Uterus (tissue), 4 donors: Measurements from ENCODE around the gene MSI2. TPM values are rescaled to one million over a fixed set of nuclear protein-coding genes. Genes with fewer than 3 reads are reported as not detected.
A peak's percentile ranks its signal among the peaks of the same experiment; 100 is the strongest.

Source experiments
- DNase-seq, 2 donors: peaks; one replicate each; pipeline ENCODE4 v3.0.0-alpha.2; 2019 to 2020
- H3K27ac ChIP-seq, 2 donors: fragments of 200-600 bp; sonication (generic); 1 replicate in 1 of 2; 2 replicates in 1 of 2; pipeline ENCODE4 v1.5.1; 2016 to 2018
- H3K27me3 ChIP-seq, 2 donors: fragments of 200-600 bp; sonication (generic); one replicate each; pipeline ENCODE4 v1.5.1; 2018 to 2019; ENCODE audit warnings: control low read depth in 1 of 2
- H3K36me3 ChIP-seq, 2 donors: fragments of 200-600 bp; sonication (generic); one replicate each; pipeline ENCODE4 v1.5.1; 2019; ENCODE audit warnings: control low read depth in 1 of 2
- H3K4me1 ChIP-seq, 2 donors: fragments of 200-600 bp; sonication (generic); one replicate each; pipeline ENCODE4 v1.5.1; 2018 to 2019; ENCODE audit warnings: control low read depth in 1 of 2
- H3K4me3 ChIP-seq, 2 donors: fragments of 200-600 bp; sonication (generic); 1 replicate in 1 of 2; 2 replicates in 1 of 2; pipeline ENCODE4 v1.5.1; 2018 to 2019; ENCODE audit warnings: mild to moderate bottlenecking in 1 of 2
- H3K9me3 ChIP-seq, 2 donors: fragments of 200-600 bp; sonication (generic); one replicate each; pipeline ENCODE4 v1.5.1; 2019; ENCODE audit warnings: control low read depth in 1 of 2
- CTCF ChIP-seq, 4 experiments: fragments of 200-600 bp in 2 of 4; fragments of 450-650 bp in 2 of 4; sonication (generic) in 2 of 4; IDR thresholded peaks; one replicate each; pipeline ENCODE4 v1.5.1; 2016 to 2019; ENCODE audit warnings: antibody characterized with exemption in 4 of 4, mild to moderate bottlenecking in 2 of 4, moderate library complexity in 1 of 4
- POLR2A ChIP-seq, 2 donors: fragments of 450-650 bp; IDR thresholded peaks; one replicate each; pipeline ENCODE4 v1.6.1; 2016; ENCODE audit warnings: antibody characterized with exemption in 2 of 2, mild to moderate bottlenecking in 1 of 2, moderate library complexity in 1 of 2
- intact Hi-C: fragments of 100-400 bp; cut with DNase I; formaldehyde crosslinking; loops from one replicate; pipeline ENCODE4 v1.15.1; 2023; ENCODE audit warnings: low total_unique reads
- total RNA-seq, 4 donors: library from RNA; depleted of rRNA in 3 of 4; stranded (reverse); fragments of >200 nt in 3 of 4; gene quantifications; one replicate each; pipeline versions ENCODE4 v1.1.0 to v1.2.4, GENCODE V29; 2014 to 2023
- donor health status: DM: yes; HTN: yes; CAD: no.

Gene MSI2
- total RNA-seq, 4 donors from 2014 or later = 13.2 to 60.8 (median 44.5) TPM

GRCh38 chr17:57373756-57374155 is 117.4 kb downstream of the MSI2 start:
- H3K36me3 ChIP-seq = no peaks in the 10 kb centered on the region
- no peak for DNase-seq
- H3K4me1 ChIP-seq = no peaks in the 10 kb centered on the region
- no peak overlapping the region for H3K4me3 ChIP-seq
- no peaks in the 10 kb centered on the region for H3K27me3 ChIP-seq
- H3K27ac ChIP-seq = no peak overlapping the region
- no peak for TF ChIP-seq CTCF (IDR thresholded peaks at IDR 0.05)
- H3K9me3 ChIP-seq = no peaks in the 10 kb centered on the region
- intact Hi-C loops = no loop called here

GRCh38 chr17:57375040-57375769 is 118.9 kb downstream of the MSI2 start:
- intact Hi-C loops = no loop called here
- no peak overlapping the region for H3K27ac ChIP-seq
- H3K36me3 ChIP-seq = no peaks in the 10 kb centered on the region
- DNase-seq = no peak
- TF ChIP-seq CTCF (IDR thresholded peaks at IDR 0.05) (no peak), POLR2A (IDR thresholded peaks at IDR 0.05) (no peak)
- peaks cover 0 to 5% of the 10 kb centered on the region in 2 donors for H3K4me1 ChIP-seq
- no peaks in the 10 kb centered on the region for H3K9me3 ChIP-seq
- no peak overlapping the region for H3K4me3 ChIP-seq
- H3K27me3 ChIP-seq = no peaks in the 10 kb centered on the region

GRCh38 chr17:57375770-57376225 is 119.5 kb downstream of the MSI2 start:
- DNase-seq = no peak
- no peak for TF ChIP-seq CTCF (IDR thresholded peaks at IDR 0.05)
- no peak for TF ChIP-seq POLR2A (IDR thresholded peaks at IDR 0.05)
- H3K9me3 ChIP-seq = no peaks in the 10 kb centered on the region
- H3K4me1 ChIP-seq = peaks cover 0 to 5% of the 10 kb centered on the region in 2 donors
- H3K27me3 ChIP-seq = no peaks in the 10 kb centered on the region
- H3K4me3 ChIP-seq = no peak overlapping the region
- intact Hi-C loops = no loop called here
- H3K36me3 ChIP-seq = no peaks in the 10 kb centered on the region
- H3K27ac ChIP-seq = no peak overlapping the region

- H3K4me1 ChIP-seq = peaks cover 0 to 5% of the 10 kb centered on the region in 2 donors
- no peaks in the 10 kb centered on the region for H3K36me3 ChIP-seq
- TF ChIP-seq POLR2A (IDR thresholded peaks at IDR 0.05) (no peak), CTCF (IDR thresholded peaks at IDR 0.05) (no peak)
- H3K27ac ChIP-seq = no peak overlapping the region
- intact Hi-C loops = no loop called here
- no peak for DNase-seq
- no peaks in the 10 kb centered on the region for H3K27me3 ChIP-seq
- H3K9me3 ChIP-seq = no peaks in the 10 kb centered on the region
- H3K4me3 ChIP-seq = no peak overlapping the region
These were observed 120.8 kb downstream of the MSI2 start for GRCh38 chr17:57377094-57377493.

- intact Hi-C loops = no loop called here
- TF ChIP-seq POLR2A (IDR thresholded peaks at IDR 0.05) (no peak), CTCF (IDR thresholded peaks at IDR 0.05) (no peak)
- no peak overlapping the region for H3K4me3 ChIP-seq
- no peaks in the 10 kb centered on the region for H3K9me3 ChIP-seq
- peak overlapping the region; percentile 35 to 64 for H3K27ac ChIP-seq
- no peaks in the 10 kb centered on the region for H3K36me3 ChIP-seq
- DNase-seq = peak in 1 of 2 donors; percentile 18
- H3K27me3 ChIP-seq = no peaks in the 10 kb centered on the region
- H3K4me1 ChIP-seq = peaks cover 0 to 5% of the 10 kb centered on the region in 2 donors
These were observed 123.0 kb downstream of the MSI2 start for GRCh38 chr17:57379237-57379894.
